Keratinocyte (primary cell): ENCODE results near the gene EZH2. TPM values are rescaled to one million over a fixed set of nuclear protein-coding genes. Genes with fewer than 3 reads are reported as not detected.

Source experiments
- DNase-seq: peaks from one replicate; pipeline ENCODE4 v3.0.0-alpha.2; 2011; ENCODE audit warnings: low read depth, missing footprints, low spot score
- FAIRE-seq: peaks from 2 replicates; lab custom pipeline; 2011; peaks lifted over from hg19 to GRCh38; lab: Jason Lieb, UNC
- H2AFZ ChIP-seq: 2 replicates; pipeline ENCODE4 v1.6.0; 2012; ENCODE audit warnings: low read length, control low read depth, inconsistent platforms; ENCODE audit not compliant: control insufficient read depth
- H3K27ac ChIP-seq: 2 replicates; pipeline ENCODE4 v1.5.1; 2011; ENCODE audit warnings: low read length; ENCODE audit not compliant: control insufficient read depth, insufficient read depth
- H3K27me3 ChIP-seq: 3 replicates; pipeline ENCODE4 v1.6.0; 2011; ENCODE audit warnings: low read length; ENCODE audit not compliant: control insufficient read depth, insufficient read depth; ENCODE audit errors: extremely low read depth
- H3K36me3 ChIP-seq, 2 experiments: 2 replicates in 1 of 2; 3 replicates in 1 of 2; pipeline ENCODE4 v1.5.1; 2011; ENCODE audit warnings: low read length in 2 of 2, mild to moderate bottlenecking in 1 of 2; ENCODE audit not compliant: control insufficient read depth in 2 of 2, insufficient read depth in 2 of 2; ENCODE audit errors: extremely low read depth in 1 of 2
- H3K4me1 ChIP-seq: 3 replicates; pipeline ENCODE4 v1.5.1; 2011; ENCODE audit warnings: low read length; ENCODE audit not compliant: control insufficient read depth, insufficient read depth; ENCODE audit errors: extremely low read depth
- H3K4me2 ChIP-seq: 3 replicates; pipeline ENCODE4 v1.6.0; 2011; ENCODE audit warnings: low read depth, low read length; ENCODE audit not compliant: control insufficient read depth, insufficient read depth; ENCODE audit errors: extremely low read depth
- H3K4me3 ChIP-seq, 3 experiments: fragments of 200-600 bp in 1 of 3; sonication (generic) in 1 of 3; 2 replicates in 2 of 3; 3 replicates in 1 of 3; pipeline ENCODE4 v1.5.1; 2011 to 2016; ENCODE audit warnings: low read length in 3 of 3, mild to moderate bottlenecking in 3 of 3, control low read depth in 2 of 3, inconsistent platforms in 1 of 3, low read depth in 1 of 3, mixed read lengths in 1 of 3, mixed run types in 1 of 3, moderate library complexity in 1 of 3; ENCODE audit not compliant: control insufficient read depth in 2 of 3, insufficient read depth in 2 of 3; ENCODE audit errors: extremely low read depth in 1 of 3
- H3K79me2 ChIP-seq: 2 replicates; pipeline ENCODE4 v1.6.0; 2012; ENCODE audit warnings: low read length; ENCODE audit not compliant: control insufficient read depth, insufficient read depth
- H3K9ac ChIP-seq: 3 replicates; pipeline ENCODE4 v1.6.0; 2011; ENCODE audit warnings: low read length; ENCODE audit not compliant: control insufficient read depth, insufficient read depth; ENCODE audit errors: extremely low read depth
- H3K9me1 ChIP-seq: 3 replicates; pipeline ENCODE4 v1.6.0; 2011; ENCODE audit warnings: low read length; ENCODE audit not compliant: control insufficient read depth, insufficient read depth; ENCODE audit errors: extremely low read depth
- H3K9me3 ChIP-seq: 2 replicates; pipeline ENCODE4 v1.5.1; 2012; ENCODE audit warnings: low read depth, low read length; ENCODE audit not compliant: control insufficient read depth
- H4K20me1 ChIP-seq: 3 replicates; pipeline ENCODE4 v1.6.0; 2011; ENCODE audit warnings: low read length; ENCODE audit not compliant: control insufficient read depth, insufficient read depth; ENCODE audit errors: extremely low read depth
- CTCF ChIP-seq, 3 experiments: IDR thresholded peaks in 1 of 3; conservative IDR thresholded peaks in 1 of 3; optimal IDR thresholded peaks in 1 of 3; 2 replicates in 2 of 3; 3 replicates in 1 of 3; pipeline versions ENCODE3 to v1.5.1; 2011; ENCODE audit warnings: low read length in 3 of 3, mild to moderate bottlenecking in 3 of 3, moderate library complexity in 2 of 3, control low read depth in 1 of 3, inconsistent platforms in 1 of 3; ENCODE audit not compliant: insufficient read depth in 2 of 3; ENCODE audit errors: extremely low read depth in 1 of 3
- EZH2 ChIP-seq: IDR thresholded peaks from one replicate; pipeline ENCODE4 v1.6.1; 2012; ENCODE audit warnings: inconsistent platforms, mild to moderate bottlenecking, low read length, moderate library complexity
- dilution Hi-C: fragments of 300-500 bp; cut with MboI; formaldehyde crosslinking; loops from one replicate; pipeline ENCODE4 v1.7.0; 2020; ENCODE audit warnings: low sequenced_read_pairs; ENCODE audit not compliant: extremely low pct_ligation_motif_present
- polyA plus RNA-seq, 5 experiments: library from polyadenylated mRNA; depleted of rRNA in 3 of 5; stranded (reverse) in 3 of 5; stranded (forward) in 1 of 5; unstranded in 1 of 5; fragments of >200 nt; gene quantifications; 1 replicate in 1 of 5; 2 replicates in 3 of 5; 3 replicates in 1 of 5; pipeline versions ENCODE4 v1.2.1 to v1.2.3, GENCODE V29; 2011 to 2012; ENCODE audit warnings: missing spikeins in 2 of 5, low read depth in 1 of 5, low replicate concordance in 1 of 5

The EZH2 gene
- polyA plus RNA-seq, 1 donor (not counting 4 experiments of a cell fraction or from before 2014, with no cell fraction given) = 16.0 TPM

GRCh38 chr7:148791546-148791945 is 92.5 kb downstream of the EZH2 start:
- H3K9ac ChIP-seq = no peak overlapping the region
- H3K36me3 ChIP-seq = peaks cover 29 to 45% of the 10 kb centered on the region in 2 experiments
- H3K27me3 ChIP-seq = no peaks in the 10 kb centered on the region
- H2AFZ ChIP-seq = no peak overlapping the region
- no peak for FAIRE-seq
- no peaks in the 10 kb centered on the region for H3K9me3 ChIP-seq
- no peaks in the 10 kb centered on the region for H4K20me1 ChIP-seq
- no peak overlapping the region for H3K4me2 ChIP-seq
- H3K4me1 ChIP-seq = no peaks in the 10 kb centered on the region
- H3K27ac ChIP-seq = no peak overlapping the region
- H3K4me3 ChIP-seq = no peak overlapping the region
- no peak for DNase-seq
- no peaks in the 10 kb centered on the region for H3K9me1 ChIP-seq
- H3K79me2 ChIP-seq = no peaks in the 10 kb centered on the region
- TF ChIP-seq CTCF (optimal IDR thresholded peaks at IDR 0.05 in 1 of 3, IDR thresholded peaks at IDR 0.05 in 1 of 3, conservative IDR thresholded peaks at IDR 0.05 in 1 of 3; ENCODE audit: extremely low read depth in 1 of 3, insufficient read depth in 2 of 3, low read length in 3 of 3) (no peak), EZH2 (no peak)
- dilution Hi-C loops = no loop called here

DNA sequence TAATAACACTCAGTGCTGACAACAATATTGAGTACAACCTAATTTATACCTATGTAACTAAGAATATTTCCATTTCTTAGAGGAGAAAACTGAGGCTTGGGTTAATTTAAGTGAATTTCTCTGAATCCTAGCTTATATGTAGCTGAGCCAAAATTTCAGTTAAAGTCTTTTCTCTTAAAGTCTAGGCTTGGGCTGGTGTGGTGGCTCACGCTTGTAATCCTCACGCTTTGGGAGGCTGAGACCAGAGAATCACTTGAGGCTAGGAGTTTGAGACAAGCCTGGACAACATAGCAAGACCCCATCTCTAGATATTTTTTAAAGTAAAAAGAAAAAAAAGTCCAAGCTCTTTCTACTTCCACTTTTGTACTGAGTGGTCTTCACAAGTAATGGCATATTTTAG is 93.2 kb downstream of the EZH2 start:
- Histone ChIP-seq H4K20me1 (no peaks in the 10 kb centered on the region), H3K27me3 (no peaks in the 10 kb centered on the region), H3K36me3 (peaks cover 29 to 40% of the 10 kb centered on the region in 2 experiments), H3K9ac (no peak overlapping the region), H3K27ac (no peak overlapping the region), H2AFZ (no peak overlapping the region), H3K4me2 (no peak overlapping the region), H3K9me1 (no peaks in the 10 kb centered on the region), H3K79me2 (no peaks in the 10 kb centered on the region), H3K4me3 (no peak overlapping the region), H3K9me3 (no peaks in the 10 kb centered on the region), H3K4me1 (no peaks in the 10 kb centered on the region)
- TF ChIP-seq EZH2 = no peak
- no peak for TF ChIP-seq CTCF (optimal IDR thresholded peaks at IDR 0.05 in 1 of 3, IDR thresholded peaks at IDR 0.05 in 1 of 3, conservative IDR thresholded peaks at IDR 0.05 in 1 of 3; ENCODE audit: extremely low read depth in 1 of 3, insufficient read depth in 2 of 3, low read length in 3 of 3)
- DNase-seq = no peak
- dilution Hi-C loops = no loop called here
- no peak for FAIRE-seq
